Stomach (tissue), 4 donors: ENCODE data around the gene MSH5.

Source experiments
- CTCF ChIP-seq, 7 experiments: fragments of 450-650 bp in 4 of 7; fragments of 200-600 bp in 3 of 7; sonication (generic) in 3 of 7; IDR thresholded peaks; one replicate each; pipeline ENCODE4 v1.5.1; 2016 to 2019; ENCODE audit warnings: antibody characterized with exemption in 7 of 7, control low read depth in 2 of 7, mild to moderate bottlenecking in 1 of 7
- EP300 ChIP-seq: sonication (generic); formaldehyde crosslinking; IDR thresholded peaks from one replicate; pipeline ENCODE4 v1.6.1; 2017; ENCODE audit warnings: antibody characterized with exemption
- POLR2A ChIP-seq, 4 donors: fragments of 450-650 bp; IDR thresholded peaks; one replicate each; pipeline ENCODE4 v1.6.1; 2016; ENCODE audit warnings: antibody characterized with exemption in 4 of 4, control low read depth in 2 of 4, mild to moderate bottlenecking in 1 of 4, moderate library complexity in 1 of 4
- POLR2AphosphoS5 ChIP-seq, 3 donors: sonication (generic); formaldehyde crosslinking; IDR thresholded peaks; one replicate each; pipeline ENCODE4 v1.6.1; 2016; ENCODE audit warnings: antibody characterized with exemption in 3 of 3

- peak in 5 of 7 experiments; percentile 76 to 95 (median 84) for TF ChIP-seq CTCF (IDR thresholded peaks at IDR 0.05)
- TF ChIP-seq POLR2AphosphoS5 (IDR thresholded peaks at IDR 0.05), result peak; percentile 28 to 73 (median 63)
- TF ChIP-seq POLR2A (IDR thresholded peaks at IDR 0.05), result no peak
- TF ChIP-seq EP300, result no peak
Observed at GRCh38 chr6:31795616-31796298, 56.0 kb downstream of the MSH5 start, which contains the start of gene VARS1.
